ENCODE results near the gene NEK3. TPM values are rescaled to one million over a fixed set of nuclear protein-coding genes. Genes with fewer than 3 reads are reported as not detected.

Gene NEK3
- total and polyA plus RNA-seq, 4 donors, result 3.0 to 4.4 (median 3.9) TPM

- TF ChIP-seq, protein P1, sequence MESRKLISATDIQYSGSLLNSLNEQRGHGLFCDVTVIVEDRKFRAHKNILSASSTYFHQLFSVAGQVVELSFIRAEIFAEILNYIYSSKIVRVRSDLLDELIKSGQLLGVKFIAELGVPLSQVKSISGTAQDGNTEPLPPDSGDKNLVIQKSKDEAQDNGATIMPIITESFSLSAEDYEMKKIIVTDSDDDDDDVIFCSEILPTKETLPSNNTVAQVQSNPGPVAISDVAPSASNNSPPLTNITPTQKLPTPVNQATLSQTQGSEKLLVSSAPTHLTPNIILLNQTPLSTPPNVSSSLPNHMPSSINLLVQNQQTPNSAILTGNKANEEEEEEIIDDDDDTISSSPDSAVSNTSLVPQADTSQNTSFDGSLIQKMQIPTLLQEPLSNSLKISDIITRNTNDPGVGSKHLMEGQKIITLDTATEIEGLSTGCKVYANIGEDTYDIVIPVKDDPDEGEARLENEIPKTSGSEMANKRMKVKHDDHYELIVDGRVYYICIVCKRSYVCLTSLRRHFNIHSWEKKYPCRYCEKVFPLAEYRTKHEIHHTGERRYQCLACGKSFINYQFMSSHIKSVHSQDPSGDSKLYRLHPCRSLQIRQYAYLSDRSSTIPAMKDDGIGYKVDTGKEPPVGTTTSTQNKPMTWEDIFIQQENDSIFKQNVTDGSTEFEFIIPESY (IDR thresholded peaks at IDR 0.05), result no peak
- TF ChIP-seq SP1 (IDR thresholded peaks at IDR 0.05) (no peak), FOXA2 (IDR thresholded peaks at IDR 0.05) (no peak)
Measured at GRCh38 chr13:52118095-52118494, 41.3 kb downstream of the NEK3 start (continued).

DNA sequence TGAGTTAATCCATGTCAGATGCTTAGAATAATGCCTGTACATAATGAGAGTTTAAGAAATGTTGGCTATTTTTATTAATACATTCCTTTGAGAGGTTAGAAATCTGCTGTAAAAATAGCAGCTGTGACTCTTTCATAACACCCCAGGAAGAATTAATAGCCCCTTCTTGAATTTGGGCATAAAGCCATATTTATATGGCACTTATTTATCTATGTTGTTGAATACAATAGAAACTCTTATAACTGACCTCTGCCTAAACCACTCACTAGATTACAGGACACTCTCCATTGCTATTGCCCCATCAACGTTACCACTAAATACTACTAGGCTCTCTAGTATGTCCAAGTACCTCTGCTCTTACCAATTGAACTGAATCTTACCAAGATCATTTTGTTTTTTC, 46.8 kb downstream of the NEK3 start:
- Histone ChIP-seq H3K4me3 (ENCODE audit: low read depth in 1 of 3, low read length in 3 of 3) (no peak overlapping the region), H3K9ac (ENCODE audit: low read depth in 1 of 2, low read length in 2 of 2) (no peak overlapping the region), H3K27ac (ENCODE audit: low read depth in 1 of 2, low read length in 2 of 2) (no peak overlapping the region), H3K4me1 (ENCODE audit: control insufficient read depth in 4 of 4, insufficient read depth in 4 of 4, low read length in 3 of 4) (no peaks in the 10 kb centered on the region), H3K9me3 (ENCODE audit: control insufficient read depth in 4 of 4, low read length in 3 of 4) (no peaks in the 10 kb centered on the region), H3K36me3 (ENCODE audit: control insufficient read depth in 4 of 4, insufficient read depth in 3 of 4, low read depth in 1 of 4, low read length in 3 of 4) (no peaks in the 10 kb centered on the region), H3K27me3 (ENCODE audit: control insufficient read depth in 4 of 4, insufficient read depth in 4 of 4, low read length in 3 of 4) (no peaks in the 10 kb centered on the region)
- no peak for TF ChIP-seq SP1 (IDR thresholded peaks at IDR 0.05)
- TF ChIP-seq YY1 (IDR thresholded peaks at IDR 0.05), result no peak
- TF ChIP-seq HNF4A (conservative IDR thresholded peaks at IDR 0.05), result no peak
- no peak for TF ChIP-seq NR2F2 (IDR thresholded peaks at IDR 0.05)
- TF ChIP-seq JUND (IDR thresholded peaks at IDR 0.05), result no peak
- TF ChIP-seq EGR1 (IDR thresholded peaks at IDR 0.05; ENCODE audit: low read depth in 2 of 2), result no peak
- TF ChIP-seq GABPA (IDR thresholded peaks at IDR 0.05 in 1 of 2, conservative IDR thresholded peaks at IDR 0.05 in 1 of 2), result no peak
- no peak for TF ChIP-seq FOXA1 (IDR thresholded peaks at IDR 0.05)
- 84% methylated on average over 1 of the region's 1 CpG for WGBS
- DNase-seq (ENCODE audit: low spot score), result no peak

- no peak for DNase-seq (ENCODE audit: low spot score)
- Histone ChIP-seq H3K27ac (ENCODE audit: low read depth in 1 of 2, low read length in 2 of 2) (no peak overlapping the region), H3K4me1 (ENCODE audit: control insufficient read depth in 4 of 4, insufficient read depth in 4 of 4, low read length in 3 of 4) (no peaks in the 10 kb centered on the region), H3K9ac (ENCODE audit: low read depth in 1 of 2, low read length in 2 of 2) (no peak overlapping the region), H3K27me3 (ENCODE audit: control insufficient read depth in 4 of 4, insufficient read depth in 4 of 4, low read length in 3 of 4) (no peaks in the 10 kb centered on the region), H3K4me3 (ENCODE audit: low read depth in 1 of 3, low read length in 3 of 3) (no peak overlapping the region), H3K36me3 (ENCODE audit: control insufficient read depth in 4 of 4, insufficient read depth in 3 of 4, low read depth in 1 of 4, low read length in 3 of 4) (no peaks in the 10 kb centered on the region), H3K9me3 (ENCODE audit: control insufficient read depth in 4 of 4, low read length in 3 of 4) (no peaks in the 10 kb centered on the region)
- TF ChIP-seq, protein P1 (IDR thresholded peaks at IDR 0.05), result no peak
- TF ChIP-seq RXRA (IDR thresholded peaks at IDR 0.05) (no peak), HNF4A (conservative IDR thresholded peaks at IDR 0.05) (no peak)
- TF ChIP-seq, protein P2, sequence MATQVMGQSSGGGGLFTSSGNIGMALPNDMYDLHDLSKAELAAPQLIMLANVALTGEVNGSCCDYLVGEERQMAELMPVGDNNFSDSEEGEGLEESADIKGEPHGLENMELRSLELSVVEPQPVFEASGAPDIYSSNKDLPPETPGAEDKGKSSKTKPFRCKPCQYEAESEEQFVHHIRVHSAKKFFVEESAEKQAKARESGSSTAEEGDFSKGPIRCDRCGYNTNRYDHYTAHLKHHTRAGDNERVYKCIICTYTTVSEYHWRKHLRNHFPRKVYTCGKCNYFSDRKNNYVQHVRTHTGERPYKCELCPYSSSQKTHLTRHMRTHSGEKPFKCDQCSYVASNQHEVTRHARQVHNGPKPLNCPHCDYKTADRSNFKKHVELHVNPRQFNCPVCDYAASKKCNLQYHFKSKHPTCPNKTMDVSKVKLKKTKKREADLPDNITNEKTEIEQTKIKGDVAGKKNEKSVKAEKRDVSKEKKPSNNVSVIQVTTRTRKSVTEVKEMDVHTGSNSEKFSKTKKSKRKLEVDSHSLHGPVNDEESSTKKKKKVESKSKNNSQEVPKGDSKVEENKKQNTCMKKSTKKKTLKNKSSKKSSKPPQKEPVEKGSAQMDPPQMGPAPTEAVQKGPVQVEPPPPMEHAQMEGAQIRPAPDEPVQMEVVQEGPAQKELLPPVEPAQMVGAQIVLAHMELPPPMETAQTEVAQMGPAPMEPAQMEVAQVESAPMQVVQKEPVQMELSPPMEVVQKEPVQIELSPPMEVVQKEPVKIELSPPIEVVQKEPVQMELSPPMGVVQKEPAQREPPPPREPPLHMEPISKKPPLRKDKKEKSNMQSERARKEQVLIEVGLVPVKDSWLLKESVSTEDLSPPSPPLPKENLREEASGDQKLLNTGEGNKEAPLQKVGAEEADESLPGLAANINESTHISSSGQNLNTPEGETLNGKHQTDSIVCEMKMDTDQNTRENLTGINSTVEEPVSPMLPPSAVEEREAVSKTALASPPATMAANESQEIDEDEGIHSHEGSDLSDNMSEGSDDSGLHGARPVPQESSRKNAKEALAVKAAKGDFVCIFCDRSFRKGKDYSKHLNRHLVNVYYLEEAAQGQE (IDR thresholded peaks at IDR 0.05), result no peak
- 93% methylated on average over 1 of the region's 1 CpG for WGBS
Measured at GRCh38 chr13:52109116-52109670, 50.2 kb downstream of the NEK3 start.
